Astrocyte (in vitro differentiated cells and primary cell): Measurements from ENCODE around the gene ZAP70. TPM values are rescaled to one million over a fixed set of nuclear protein-coding genes. Genes with fewer than 3 reads are reported as not detected.

Experiments
- DNase-seq: peaks from one replicate; pipeline ENCODE4 v3.0.0-alpha.2; 2010; ENCODE audit warnings: low read depth
- FAIRE-seq: peaks from 2 replicates; lab custom pipeline; 2011; peaks lifted over from hg19 to GRCh38; lab: Jason Lieb, UNC
- H2AFZ ChIP-seq: 2 replicates; pipeline ENCODE4 v1.6.0; 2012; ENCODE audit warnings: low read depth, low read length, inconsistent platforms
- H3K27ac ChIP-seq: 2 replicates; pipeline ENCODE4 v1.5.1; 2011; ENCODE audit warnings: low read depth, low read length, inconsistent platforms
- H3K27me3 ChIP-seq: 2 replicates; pipeline ENCODE4 v1.6.0; 2011; ENCODE audit warnings: low read length, inconsistent platforms; ENCODE audit not compliant: insufficient read depth
- H3K36me3 ChIP-seq: 2 replicates; pipeline ENCODE4 v1.5.1; 2011; ENCODE audit warnings: low read length, inconsistent platforms; ENCODE audit not compliant: insufficient read depth
- H3K4me1 ChIP-seq: 2 replicates; pipeline ENCODE4 v1.5.1; 2011; ENCODE audit warnings: low read length, inconsistent platforms; ENCODE audit not compliant: insufficient read depth
- H3K4me2 ChIP-seq: 2 replicates; pipeline ENCODE4 v1.6.0; 2012; ENCODE audit warnings: low read length, inconsistent platforms
- H3K4me3 ChIP-seq: 2 replicates; pipeline ENCODE4 v1.5.1; 2011; ENCODE audit warnings: low read depth, mild to moderate bottlenecking, low read length, inconsistent platforms; ENCODE audit not compliant: insufficient read depth
- H3K79me2 ChIP-seq: 2 replicates; pipeline ENCODE4 v1.6.0; 2012; ENCODE audit warnings: mild to moderate bottlenecking, low read length, inconsistent platforms; ENCODE audit not compliant: insufficient read depth
- H3K9ac ChIP-seq: 2 replicates; pipeline ENCODE4 v1.6.0; 2012; ENCODE audit warnings: mild to moderate bottlenecking, low read length, inconsistent platforms
- H3K9me3 ChIP-seq: 2 replicates; pipeline ENCODE4 v1.5.1; 2012; ENCODE audit warnings: low read depth, mild to moderate bottlenecking, low read length, inconsistent platforms; ENCODE audit not compliant: insufficient read depth
- H4K20me1 ChIP-seq: 2 replicates; pipeline ENCODE4 v1.6.0; 2012; ENCODE audit warnings: low read length, inconsistent platforms; ENCODE audit not compliant: insufficient read depth
- H3K27ac Mint-ChIP-seq: one replicate; pipeline ENCODE4 v1.8.0; 2021; ENCODE audit warnings: mild to moderate bottlenecking, mixed read lengths; ENCODE audit not compliant: unreplicated experiment
- H3K27me3 Mint-ChIP-seq: one replicate; pipeline ENCODE4 v1.8.0; 2021; ENCODE audit warnings: low read depth, mixed read lengths; ENCODE audit not compliant: unreplicated experiment
- H3K36me3 Mint-ChIP-seq: one replicate; pipeline ENCODE4 v1.8.0; 2021; ENCODE audit warnings: low read depth, mixed read lengths; ENCODE audit not compliant: unreplicated experiment
- H3K4me1 Mint-ChIP-seq: one replicate; pipeline ENCODE4 v1.8.0; 2021; ENCODE audit warnings: low read depth, mixed read lengths; ENCODE audit not compliant: unreplicated experiment
- H3K4me3 Mint-ChIP-seq: one replicate; pipeline ENCODE4 v1.8.0; 2021; ENCODE audit warnings: mild to moderate bottlenecking, moderate library complexity, mixed read lengths; ENCODE audit not compliant: unreplicated experiment
- H3K9me3 Mint-ChIP-seq: one replicate; pipeline ENCODE4 v1.8.0; 2021; ENCODE audit warnings: mild to moderate bottlenecking, mixed read lengths; ENCODE audit not compliant: unreplicated experiment
- CTCF ChIP-seq: IDR thresholded peaks from 2 replicates; pipeline ENCODE4 v1.5.1; 2011; ENCODE audit warnings: low read depth, mild to moderate bottlenecking, inconsistent platforms, low read length, moderate library complexity; ENCODE audit not compliant: insufficient read depth
- EZH2 ChIP-seq: IDR thresholded peaks from 2 replicates; pipeline ENCODE4 v1.6.1; 2012; ENCODE audit warnings: mild to moderate bottlenecking, low read length, inconsistent platforms; ENCODE audit not compliant: insufficient read depth
- total RNA-seq: library from RNA; stranded (reverse); gene quantifications from 2 replicates; pipeline ENCODE4 v1.2.1, GENCODE V29; 2021

Gene ZAP70
- total RNA-seq, 1 donor from 2014 or later: 0.73 TPM

GRCh38 chr2:97730245-97730644 is 16.9 kb downstream of the ZAP70 start:
- no peak overlapping the region for H3K4me3 ChIP-seq
- no peaks in the 10 kb centered on the region for H4K20me1 ChIP-seq
- no peak for DNase-seq
- Mint-ChIP-seq H3K9me3 (peaks cover 30% of the 10 kb centered on the region), H3K27me3 (peaks cover 11% of the 10 kb centered on the region), H3K4me3 (no peak overlapping the region), H3K27ac (no peak overlapping the region), H3K4me1 (peaks cover 3% of the 10 kb centered on the region), H3K36me3 (peaks cover 9% of the 10 kb centered on the region)
- no peaks in the 10 kb centered on the region for H3K79me2 ChIP-seq
- H2AFZ ChIP-seq: no peak overlapping the region
- FAIRE-seq: no peak
- H3K4me1 ChIP-seq: no peaks in the 10 kb centered on the region
- H3K36me3 ChIP-seq: no peaks in the 10 kb centered on the region
- peaks cover 6% of the 10 kb centered on the region for H3K9me3 ChIP-seq
- H3K4me2 ChIP-seq: no peak overlapping the region
- H3K27ac ChIP-seq: no peak overlapping the region
- no peak overlapping the region for H3K9ac ChIP-seq
- TF ChIP-seq CTCF (no peak), EZH2 (no peak)
- no peaks in the 10 kb centered on the region for H3K27me3 ChIP-seq

GRCh38 chr2:97731274-97732020 is 18.1 kb downstream of the ZAP70 start:
- no peak overlapping the region for H3K4me3 ChIP-seq
- no peak overlapping the region for H3K27ac ChIP-seq
- DNase-seq (no peak), FAIRE-seq (no peak)
- no peak overlapping the region for H2AFZ ChIP-seq
- Mint-ChIP-seq H3K4me1 (peaks cover 3% of the 10 kb centered on the region), H3K27ac (no peak overlapping the region), H3K36me3 (peaks cover 9% of the 10 kb centered on the region), H3K27me3 (peaks cover 14% of the 10 kb centered on the region), H3K4me3 (peak overlapping the region; percentile 27), H3K9me3 (peaks cover 30% of the 10 kb centered on the region)
- no peaks in the 10 kb centered on the region for H4K20me1 ChIP-seq
- no peak for TF ChIP-seq EZH2
- no peak for TF ChIP-seq CTCF
- no peaks in the 10 kb centered on the region for H3K4me1 ChIP-seq
- H3K9me3 ChIP-seq: peaks cover 6% of the 10 kb centered on the region
- no peaks in the 10 kb centered on the region for H3K27me3 ChIP-seq
- no peak overlapping the region for H3K4me2 ChIP-seq
- no peaks in the 10 kb centered on the region for H3K36me3 ChIP-seq
- no peaks in the 10 kb centered on the region for H3K79me2 ChIP-seq
- no peak overlapping the region for H3K9ac ChIP-seq
